ENCODE measurements around the gene NOL11. TPM values are rescaled to one million over a fixed set of nuclear protein-coding genes. Genes with fewer than 3 reads are reported as not detected.

Gene NOL11
- total RNA-seq, 1 experiment from 2014 or later = 106 TPM

Other genes starting within 250 kb of the NOL11 start
- gene BPTF, start 107.6 kb downstream of the NOL11 start, total RNA-seq (2014; rRNA removed; shearing (Covaris generic)) = 25.5 TPM in 2 replicates